Activated CD8-positive, alpha-beta memory T cell treated with anti-CD3 and anti-CD28 coated beads, Interleukin-2, amount 50 U/mL, for 48 hours (primary cell): ENCODE measurements around the gene NUDT14.

Source experiments
- DNase-seq: peaks from one replicate; pipeline ENCODE4 v3.0.0-alpha.2; 2020

Gene NUDT14

GRCh38 chr14:105172476-105172875 lies 8.6 kb downstream of the NUDT14 start:
- no peak for DNase-seq

GRCh38 chr14:105171004-105171673 lies 10.0 kb downstream of the NUDT14 start:
- DNase-seq: no peak

- no peak for DNase-seq
Measured at GRCh38 chr14:105169776-105170655, 11.1 kb downstream of the NUDT14 start.

- peak; percentile 75 for DNase-seq
Measured at GRCh38 chr14:105168979-105169507, 12.1 kb downstream of the NUDT14 start.

- peak; percentile 77 for DNase-seq
Measured at GRCh38 chr14:105168496-105168978, 12.6 kb downstream of the NUDT14 start, which contains the start of gene JAG2. TSS of gene JAG2 (minus strand) at chr14:105168776. CDS start at chr14:105168420, 356 bp downstream.

- DNase-seq: no peak
Measured at GRCh38 chr14:105168093-105168420, 13.1 kb downstream of the NUDT14 start.

GRCh38 chr14:105167303-105168092 lies 13.6 kb downstream of the NUDT14 start:
- no peak for DNase-seq

GRCh38 chr14:105166571-105167302 lies 14.4 kb downstream of the NUDT14 start:
- no peak for DNase-seq

GRCh38 chr14:105165761-105166485 lies 15.2 kb downstream of the NUDT14 start:
- DNase-seq: no peak

GRCh38 chr14:105165134-105165704 lies 15.9 kb downstream of the NUDT14 start:
- DNase-seq: no peak

GRCh38 chr14:105163040-105163742 lies 17.9 kb downstream of the NUDT14 start:
- DNase-seq: no peak

GRCh38 chr14:105162669-105162979 lies 18.5 kb downstream of the NUDT14 start:
- DNase-seq: no peak

- no peak for DNase-seq
Measured at GRCh38 chr14:105161964-105162668, 19.0 kb downstream of the NUDT14 start.

- DNase-seq: no peak
Measured at GRCh38 chr14:105161309-105161708, 19.8 kb downstream of the NUDT14 start.

GRCh38 chr14:105160776-105161175 lies 20.3 kb downstream of the NUDT14 start:
- no peak for DNase-seq

- DNase-seq: no peak
Measured at GRCh38 chr14:105159344-105159743, 21.8 kb downstream of the NUDT14 start.

GRCh38 chr14:105158794-105159193 lies 22.3 kb downstream of the NUDT14 start:
- DNase-seq: no peak

GRCh38 chr14:105157872-105158271 lies 23.2 kb downstream of the NUDT14 start:
- DNase-seq: no peak

GRCh38 chr14:105156414-105157375 lies 24.4 kb downstream of the NUDT14 start:
- no peak for DNase-seq
